B cell (primary cell): ENCODE data around the gene KDM3B.

Experiments used
- CTCF ChIP-seq: fragments of 200-600 bp; IDR thresholded peaks from one replicate; pipeline ENCODE4 v1.8.0; 2022; ENCODE audit warnings: antibody characterized with exemption, mild to moderate bottlenecking
- EZH2 ChIP-seq: IDR thresholded peaks from 2 replicates; pipeline ENCODE4 v1.6.1; 2012; ENCODE audit warnings: borderline replicate concordance, low read depth, mild to moderate bottlenecking, moderate library complexity, low read length; ENCODE audit not compliant: insufficient read depth, poor library complexity, severe bottlenecking

- peak; percentile 90 for TF ChIP-seq CTCF
- TF ChIP-seq EZH2: no peak
These were observed at the start of gene KDM3B for GRCh38 chr5:138352071-138352721.
